T47D (cell line): ENCODE results near the gene CNOT11.
"Not testable (repeated sequence)": the region's sequence is repeated elsewhere in the genome, so short reads cannot be mapped to it uniquely, and the experiment has no call there.

Experiments used
- DNase-seq, 2 experiments: peaks; one replicate each; pipeline versions ENCODE4 v3.0.0 to v3.0.0-alpha.2; 2011 to 2012; ENCODE audit warnings: low read depth in 1 of 2, low spot score in 1 of 2
- JUND ChIP-seq: IDR thresholded peaks from 2 replicates; pipeline ENCODE4 v1.6.1; 2012; ENCODE audit warnings: low read depth
- in situ Hi-C: cut with HindIII; loops from 2 replicates; pipeline ENCODE4 v1.10.0; 2016; ENCODE audit warnings: low sequenced_read_pairs, low pct_unique_long_range_greater_than_20kb

CNOT11 gene

DNA sequence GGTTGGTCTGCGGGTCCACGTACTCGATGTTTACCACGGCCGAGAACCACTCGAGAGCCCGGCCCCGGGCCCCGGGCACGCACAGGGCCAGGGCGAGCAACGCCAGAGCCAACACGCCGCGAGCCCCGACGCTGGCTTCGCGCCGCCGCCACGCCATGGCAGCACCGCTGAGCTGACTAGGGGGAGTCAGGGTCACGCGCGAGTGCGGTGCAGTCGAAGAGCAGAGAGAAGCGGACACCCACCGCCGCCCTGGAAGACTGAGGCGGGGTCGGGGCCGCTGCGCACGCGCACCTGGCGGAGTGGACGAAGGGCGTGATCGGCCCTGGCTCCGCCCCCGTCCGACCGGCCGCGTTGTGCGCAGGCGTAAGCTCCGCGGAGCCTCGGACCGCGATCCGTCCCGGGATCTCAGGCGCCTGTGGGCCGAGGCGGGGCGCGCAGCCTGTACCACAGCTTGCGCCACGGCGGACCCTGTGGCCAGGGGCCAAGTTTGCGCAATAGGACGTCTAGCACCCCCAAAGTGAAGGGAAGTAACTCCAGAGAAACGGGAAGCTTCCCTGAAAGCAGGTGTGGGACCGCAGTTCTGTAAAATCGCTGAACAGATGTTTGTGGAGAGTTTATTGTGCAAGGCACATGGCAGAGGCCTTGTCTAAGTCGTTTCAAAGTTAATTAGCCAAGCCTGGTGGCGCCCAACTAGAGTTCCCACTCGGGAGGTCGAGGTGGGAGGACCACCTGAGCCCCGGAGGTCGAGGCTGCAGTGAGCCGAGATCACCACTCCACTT lies 55.9 kb downstream of the CNOT11 start, which contains the start of gene RNF149:
Gene RNF149 (minus strand): TSS at position 270 of the 779 bp plus-strand sequence. CDS start 113 bp downstream, at position 157.
- peak; percentile 89 to 94 for DNase-seq
- in situ Hi-C loops, result no loop called here
- TF ChIP-seq JUND, result no peak

GRCh38 chr2:101310090-101310833 lies 57.6 kb downstream of the CNOT11 start:
- DNase-seq, result no peak
- TF ChIP-seq JUND, result no peak
- in situ Hi-C loops, result no loop called here

DNA sequence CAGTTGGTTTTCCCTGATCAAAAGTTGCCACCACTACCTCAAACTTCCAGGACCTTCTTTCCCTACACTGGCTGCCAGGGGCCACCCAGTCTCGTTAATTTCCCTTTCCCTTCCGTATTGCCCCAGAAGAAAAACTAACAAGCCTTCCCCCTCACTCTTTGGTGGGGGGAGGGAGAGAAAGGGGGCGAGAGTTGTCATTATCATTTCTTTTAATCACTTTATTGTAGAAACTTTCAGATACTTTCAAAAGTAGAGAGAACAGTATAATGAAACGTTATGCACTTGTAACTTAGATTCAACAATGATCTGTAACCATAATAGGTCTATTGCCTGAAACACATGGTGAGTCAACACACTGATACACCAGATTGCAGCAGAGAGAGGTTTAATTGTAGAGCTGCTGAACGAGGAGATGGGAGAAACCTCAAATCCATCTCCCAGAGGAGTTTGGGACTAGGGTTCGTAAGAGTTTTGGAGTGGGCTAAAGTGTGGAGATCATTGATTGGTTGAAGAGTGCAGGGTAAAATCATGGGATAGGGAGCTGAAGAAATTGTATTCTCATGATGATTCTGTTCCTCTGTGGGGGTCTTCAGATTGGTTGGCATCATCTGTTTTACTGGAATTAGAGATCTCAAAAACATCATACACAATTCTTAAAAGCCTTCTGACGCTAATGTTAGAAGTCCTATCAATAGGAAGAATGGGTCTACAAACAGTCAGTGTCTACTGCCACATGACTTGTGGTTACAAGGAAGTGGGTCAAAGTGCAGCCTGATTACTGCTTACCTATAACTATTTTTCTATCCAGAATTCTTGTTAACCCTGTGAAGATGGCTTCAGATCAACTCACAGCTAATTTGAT lies 58.4 kb downstream of the CNOT11 start:
- DNase-seq, result no peak
- in situ Hi-C loops, result no loop called here
- no peak for TF ChIP-seq JUND

DNA sequence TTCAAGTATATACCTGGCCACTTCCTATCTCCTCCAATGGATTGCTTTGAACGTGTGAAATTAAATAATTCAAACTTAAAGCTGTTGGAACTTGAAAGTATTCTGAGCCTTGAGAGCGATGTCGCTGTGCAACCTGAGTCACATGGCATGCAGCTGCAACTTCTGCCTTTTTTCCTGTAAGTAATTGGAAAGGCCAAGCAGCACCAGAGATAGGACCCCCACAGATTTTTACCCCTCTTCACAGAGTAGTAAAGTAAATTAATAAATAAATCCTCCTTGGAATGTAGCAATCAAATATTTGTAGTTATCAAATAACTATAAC lies 59.0 kb downstream of the CNOT11 start:
- in situ Hi-C loops, result no loop called here
- no peak for TF ChIP-seq JUND
- DNase-seq, result no peak

DNA sequence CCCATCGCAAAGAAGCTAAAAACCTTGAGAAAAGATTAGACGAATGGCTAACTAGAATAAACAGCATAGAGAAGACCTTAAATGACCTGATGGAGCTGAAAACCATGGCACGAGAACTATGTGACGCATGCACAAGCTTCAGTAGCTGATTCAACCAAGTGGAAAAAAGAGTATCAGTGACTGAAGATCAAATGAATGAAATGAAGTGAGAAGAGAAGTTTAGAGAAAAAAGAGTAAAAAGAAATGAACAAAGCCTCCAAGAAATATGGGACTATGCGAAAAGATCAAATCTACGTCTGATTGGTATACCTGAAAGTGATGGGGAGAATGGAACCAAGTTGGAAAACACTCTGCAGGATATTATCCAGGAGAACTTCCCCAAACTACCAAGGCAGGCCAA lies 63.9 kb downstream of the CNOT11 start:
- in situ Hi-C loops, DNase-seq: not testable (repeated sequence)
